ENCODE results near the gene NT5C1A.

The NT5C1A gene

DNA sequence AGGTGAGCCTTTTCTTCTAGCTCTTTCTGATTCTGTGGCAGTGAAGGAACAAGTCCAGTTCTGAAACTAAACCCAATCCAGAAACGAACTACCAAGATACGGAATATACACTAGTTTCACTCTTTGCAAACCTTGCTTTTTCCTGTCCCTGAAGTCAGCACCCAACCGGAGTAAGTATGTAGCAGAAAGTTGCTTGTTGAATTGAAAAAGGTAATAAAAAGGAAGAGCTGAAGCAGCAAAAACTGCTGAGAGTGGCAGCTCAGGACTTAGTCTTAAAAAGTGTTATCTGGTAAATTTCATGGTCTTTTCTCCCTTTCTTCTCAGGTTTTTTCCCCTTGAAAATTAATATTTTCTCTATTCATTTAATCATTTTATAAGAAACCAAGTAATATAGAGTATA lies 9.4 kb upstream of the NT5C1A start:
- no peak overlapping the region for H3K9ac ChIP-seq (ENCODE audit: low read depth in 1 of 2, low read length in 2 of 2)
- H3K27ac ChIP-seq (ENCODE audit: low read depth in 2 of 2, low read length in 2 of 2) = no peak overlapping the region
- H3K27me3 ChIP-seq (ENCODE audit: control insufficient read depth in 2 of 2, insufficient read depth in 2 of 2, low read length in 2 of 2) = peaks cover 12 to 36% of the 10 kb centered on the region in 2 donors
- H3K9me3 ChIP-seq (ENCODE audit: control insufficient read depth in 2 of 2, low read length in 2 of 2) = no peaks in the 10 kb centered on the region
- H3K36me3 ChIP-seq (ENCODE audit: control insufficient read depth in 2 of 2, insufficient read depth in 2 of 2, low read length in 2 of 2) = no peaks in the 10 kb centered on the region
- H3K4me1 ChIP-seq (ENCODE audit: control insufficient read depth in 2 of 2, insufficient read depth in 2 of 2, low read length in 2 of 2) = no peaks in the 10 kb centered on the region
- no peak overlapping the region for H3K4me3 ChIP-seq (ENCODE audit: low read length in 2 of 2)

- no peak overlapping the region for H3K9ac ChIP-seq (ENCODE audit: low read depth in 1 of 2, low read length in 2 of 2)
- no peaks in the 10 kb centered on the region for H3K9me3 ChIP-seq (ENCODE audit: control insufficient read depth in 2 of 2, low read length in 2 of 2)
- H3K27ac ChIP-seq (ENCODE audit: low read depth in 2 of 2, low read length in 2 of 2) = no peak overlapping the region
- H3K4me3 ChIP-seq (ENCODE audit: low read length in 2 of 2) = no peak overlapping the region
- no peaks in the 10 kb centered on the region for H3K36me3 ChIP-seq (ENCODE audit: control insufficient read depth in 2 of 2, insufficient read depth in 2 of 2, low read length in 2 of 2)
- peaks cover 11 to 36% of the 10 kb centered on the region in 2 donors for H3K27me3 ChIP-seq (ENCODE audit: control insufficient read depth in 2 of 2, insufficient read depth in 2 of 2, low read length in 2 of 2)
- no peaks in the 10 kb centered on the region for H3K4me1 ChIP-seq (ENCODE audit: control insufficient read depth in 2 of 2, insufficient read depth in 2 of 2, low read length in 2 of 2)
Measured at GRCh38 chr1:39680751-39681150, 8.8 kb upstream of the NT5C1A start.

- no peak overlapping the region for H3K27ac ChIP-seq (ENCODE audit: low read depth in 2 of 2, low read length in 2 of 2)
- peaks cover 11 to 31% of the 10 kb centered on the region in 2 donors for H3K27me3 ChIP-seq (ENCODE audit: control insufficient read depth in 2 of 2, insufficient read depth in 2 of 2, low read length in 2 of 2)
- no peak overlapping the region for H3K9ac ChIP-seq (ENCODE audit: low read depth in 1 of 2, low read length in 2 of 2)
Measured at GRCh38 chr1:39679821-39680220, 7.9 kb upstream of the NT5C1A start.

DNA sequence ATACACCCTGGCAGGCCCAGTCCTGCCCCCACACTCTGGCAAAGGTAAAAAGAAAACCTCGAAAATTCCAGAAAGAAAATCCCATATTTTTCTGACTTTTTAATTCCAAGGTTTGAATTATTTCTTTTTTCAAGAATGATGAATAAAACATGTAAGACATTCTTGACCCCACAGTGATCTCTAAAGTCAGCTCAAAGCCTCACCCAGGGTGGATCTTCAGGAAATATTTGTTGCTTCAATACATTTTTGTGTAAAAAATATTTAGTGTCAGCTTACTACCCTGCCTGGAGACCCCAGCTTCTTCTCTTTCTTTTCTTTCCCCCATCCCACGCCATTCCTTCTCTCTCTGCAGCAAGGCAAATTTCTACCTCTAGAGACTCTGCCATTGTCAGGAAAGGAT lies 7.0 kb upstream of the NT5C1A start:
- peaks cover 5 to 21% of the 10 kb centered on the region in 2 donors for H3K27me3 ChIP-seq (ENCODE audit: control insufficient read depth in 2 of 2, insufficient read depth in 2 of 2, low read length in 2 of 2)
- no peak overlapping the region for H3K27ac ChIP-seq (ENCODE audit: low read depth in 2 of 2, low read length in 2 of 2)
- H3K36me3 ChIP-seq (ENCODE audit: control insufficient read depth in 2 of 2, insufficient read depth in 2 of 2, low read length in 2 of 2) = no peaks in the 10 kb centered on the region
- H3K9ac ChIP-seq (ENCODE audit: low read depth in 1 of 2, low read length in 2 of 2) = no peak overlapping the region
- no peak overlapping the region for H3K4me3 ChIP-seq (ENCODE audit: low read length in 2 of 2)
- no peaks in the 10 kb centered on the region for H3K9me3 ChIP-seq (ENCODE audit: control insufficient read depth in 2 of 2, low read length in 2 of 2)
- H3K4me1 ChIP-seq (ENCODE audit: control insufficient read depth in 2 of 2, insufficient read depth in 2 of 2, low read length in 2 of 2) = no peaks in the 10 kb centered on the region

More at GRCh38 chr1:39679821-39680220, 7.9 kb upstream of the NT5C1A start:
- Histone ChIP-seq H3K4me3 (ENCODE audit: low read length in 2 of 2) (no peak overlapping the region), H3K4me1 (ENCODE audit: control insufficient read depth in 2 of 2, insufficient read depth in 2 of 2, low read length in 2 of 2) (no peaks in the 10 kb centered on the region), H3K9me3 (ENCODE audit: control insufficient read depth in 2 of 2, low read length in 2 of 2) (no peaks in the 10 kb centered on the region), H3K36me3 (ENCODE audit: control insufficient read depth in 2 of 2, insufficient read depth in 2 of 2, low read length in 2 of 2) (no peaks in the 10 kb centered on the region)

GRCh38 chr1:39677645-39678044 lies 5.7 kb upstream of the NT5C1A start:
- Histone ChIP-seq H3K9me3 (ENCODE audit: control insufficient read depth in 2 of 2, low read length in 2 of 2) (no peaks in the 10 kb centered on the region), H3K36me3 (ENCODE audit: control insufficient read depth in 2 of 2, insufficient read depth in 2 of 2, low read length in 2 of 2) (no peaks in the 10 kb centered on the region), H3K27ac (ENCODE audit: low read depth in 2 of 2, low read length in 2 of 2) (no peak overlapping the region), H3K9ac (ENCODE audit: low read depth in 1 of 2, low read length in 2 of 2) (no peak overlapping the region), H3K4me1 (ENCODE audit: control insufficient read depth in 2 of 2, insufficient read depth in 2 of 2, low read length in 2 of 2) (no peaks in the 10 kb centered on the region), H3K27me3 (ENCODE audit: control insufficient read depth in 2 of 2, insufficient read depth in 2 of 2, low read length in 2 of 2) (peaks cover 5 to 17% of the 10 kb centered on the region in 2 donors), H3K4me3 (ENCODE audit: low read length in 2 of 2) (no peak overlapping the region)

DNA sequence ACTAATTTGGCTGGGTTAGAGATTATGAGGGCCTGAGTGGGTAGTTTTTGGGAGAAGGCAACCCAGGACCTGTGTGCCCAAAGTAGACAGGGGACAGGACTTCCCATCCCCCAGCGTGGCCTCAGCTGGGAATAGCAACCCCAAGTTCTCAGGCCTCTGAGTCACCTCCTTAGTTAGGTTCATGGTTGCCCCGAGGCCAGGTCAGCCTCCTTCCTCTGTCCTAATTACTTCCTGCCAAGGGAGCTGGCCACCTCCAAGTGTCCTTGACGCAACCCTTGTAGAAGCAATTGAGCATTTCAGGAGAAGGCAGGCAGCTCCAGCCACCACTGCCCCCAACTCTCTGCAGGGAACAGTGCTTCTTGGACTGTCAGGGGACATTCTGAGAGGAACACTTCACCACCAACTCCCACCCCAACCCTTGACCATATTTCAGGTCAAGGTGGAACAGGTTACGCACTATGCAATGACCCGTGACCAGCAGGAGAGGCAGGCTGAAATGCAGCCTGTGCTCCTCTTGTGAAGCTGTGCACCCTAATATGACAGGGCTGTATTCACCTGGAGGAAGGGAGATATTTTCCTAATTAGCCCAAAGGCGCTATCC lies 5.1 kb upstream of the NT5C1A start:
- Histone ChIP-seq H3K4me3 (ENCODE audit: low read length in 2 of 2) (no peak overlapping the region), H3K27ac (ENCODE audit: low read depth in 2 of 2, low read length in 2 of 2) (no peak overlapping the region), H3K9ac (ENCODE audit: low read depth in 1 of 2, low read length in 2 of 2) (no peak overlapping the region)

DNA sequence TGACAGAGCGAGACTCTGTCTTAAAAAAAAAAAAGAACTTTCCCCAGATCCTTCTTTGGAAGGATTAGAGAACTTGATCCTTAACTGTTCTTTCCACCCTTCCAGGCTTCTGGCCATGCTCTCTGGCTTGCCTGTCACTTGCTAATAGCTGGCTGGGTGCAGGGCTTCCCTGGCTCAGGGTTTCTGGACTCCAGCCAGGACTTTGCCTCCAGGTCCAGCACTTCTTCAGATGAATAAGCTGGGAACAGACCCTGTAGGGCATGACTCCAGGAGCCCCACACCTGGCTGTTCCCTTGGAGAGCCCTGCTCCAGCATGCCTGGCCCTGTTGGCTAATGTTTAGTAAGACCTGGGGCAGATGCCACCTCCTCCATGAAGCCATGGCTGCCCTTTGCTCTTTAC lies 3.3 kb upstream of the NT5C1A start:
- Histone ChIP-seq H3K27me3 (ENCODE audit: control insufficient read depth in 2 of 2, insufficient read depth in 2 of 2, low read length in 2 of 2) (peaks cover 12 to 23% of the 10 kb centered on the region in 2 donors), H3K36me3 (ENCODE audit: control insufficient read depth in 2 of 2, insufficient read depth in 2 of 2, low read length in 2 of 2) (no peaks in the 10 kb centered on the region)

More for the DNA sequence above, 5.1 kb upstream of the NT5C1A start:
- no peaks in the 10 kb centered on the region for H3K9me3 ChIP-seq (ENCODE audit: control insufficient read depth in 2 of 2, low read length in 2 of 2)
- peaks cover 0 to 17% of the 10 kb centered on the region in 2 donors for H3K27me3 ChIP-seq (ENCODE audit: control insufficient read depth in 2 of 2, insufficient read depth in 2 of 2, low read length in 2 of 2)
- H3K36me3 ChIP-seq (ENCODE audit: control insufficient read depth in 2 of 2, insufficient read depth in 2 of 2, low read length in 2 of 2) = no peaks in the 10 kb centered on the region
- H3K4me1 ChIP-seq (ENCODE audit: control insufficient read depth in 2 of 2, insufficient read depth in 2 of 2, low read length in 2 of 2) = no peaks in the 10 kb centered on the region

GRCh38 chr1:39673215-39673614 lies 1.3 kb upstream of the NT5C1A start:
- no peak overlapping the region for H3K27ac ChIP-seq (ENCODE audit: low read depth in 2 of 2, low read length in 2 of 2)
- H3K27me3 ChIP-seq (ENCODE audit: control insufficient read depth in 2 of 2, insufficient read depth in 2 of 2, low read length in 2 of 2) = peaks cover 16 to 23% of the 10 kb centered on the region in 2 donors
- no peaks in the 10 kb centered on the region for H3K36me3 ChIP-seq (ENCODE audit: control insufficient read depth in 2 of 2, insufficient read depth in 2 of 2, low read length in 2 of 2)
- no peak overlapping the region for H3K9ac ChIP-seq (ENCODE audit: low read depth in 1 of 2, low read length in 2 of 2)
- H3K4me3 ChIP-seq (ENCODE audit: low read length in 2 of 2) = no peak overlapping the region
- H3K4me1 ChIP-seq (ENCODE audit: control insufficient read depth in 2 of 2, insufficient read depth in 2 of 2, low read length in 2 of 2) = no peaks in the 10 kb centered on the region
- no peaks in the 10 kb centered on the region for H3K9me3 ChIP-seq (ENCODE audit: control insufficient read depth in 2 of 2, low read length in 2 of 2)

More for the DNA sequence above, 3.3 kb upstream of the NT5C1A start:
- no peak overlapping the region for H3K4me3 ChIP-seq (ENCODE audit: low read length in 2 of 2)
- H3K9me3 ChIP-seq (ENCODE audit: control insufficient read depth in 2 of 2, low read length in 2 of 2) = no peaks in the 10 kb centered on the region
- no peaks in the 10 kb centered on the region for H3K4me1 ChIP-seq (ENCODE audit: control insufficient read depth in 2 of 2, insufficient read depth in 2 of 2, low read length in 2 of 2)
- H3K27ac ChIP-seq (ENCODE audit: low read depth in 2 of 2, low read length in 2 of 2) = no peak overlapping the region
- no peak overlapping the region for H3K9ac ChIP-seq (ENCODE audit: low read depth in 1 of 2, low read length in 2 of 2)

DNA sequence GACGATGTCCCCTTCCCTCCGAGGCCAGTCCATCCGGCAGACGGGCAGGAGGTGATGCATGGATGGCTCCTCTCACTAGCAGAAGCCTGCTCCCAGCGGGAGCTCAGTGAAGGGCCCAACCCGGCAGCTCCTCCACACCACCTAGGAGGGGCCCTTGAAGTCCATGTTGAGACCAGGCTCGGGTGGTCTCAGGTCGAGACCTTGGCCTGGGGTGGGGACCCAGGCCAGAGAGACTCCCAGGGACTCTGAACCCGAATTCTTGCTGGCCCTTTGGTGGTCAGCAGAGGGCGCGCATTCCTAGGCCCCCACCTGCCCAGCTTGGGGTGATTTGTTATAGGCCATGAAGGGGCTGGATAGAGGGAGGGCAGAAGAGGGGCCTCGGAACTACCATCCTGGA lies 642 bp upstream of the NT5C1A start:
- H3K36me3 ChIP-seq (ENCODE audit: control insufficient read depth in 2 of 2, insufficient read depth in 2 of 2, low read length in 2 of 2) = no peaks in the 10 kb centered on the region
- no peak overlapping the region for H3K9ac ChIP-seq (ENCODE audit: low read depth in 1 of 2, low read length in 2 of 2)
- no peaks in the 10 kb centered on the region for H3K9me3 ChIP-seq (ENCODE audit: control insufficient read depth in 2 of 2, low read length in 2 of 2)
- H3K4me3 ChIP-seq (ENCODE audit: low read length in 2 of 2) = no peak overlapping the region
- H3K27me3 ChIP-seq (ENCODE audit: control insufficient read depth in 2 of 2, insufficient read depth in 2 of 2, low read length in 2 of 2) = peaks cover 16 to 23% of the 10 kb centered on the region in 2 donors
- H3K4me1 ChIP-seq (ENCODE audit: control insufficient read depth in 2 of 2, insufficient read depth in 2 of 2, low read length in 2 of 2) = no peaks in the 10 kb centered on the region
- H3K27ac ChIP-seq (ENCODE audit: low read depth in 2 of 2, low read length in 2 of 2) = no peak overlapping the region

DNA sequence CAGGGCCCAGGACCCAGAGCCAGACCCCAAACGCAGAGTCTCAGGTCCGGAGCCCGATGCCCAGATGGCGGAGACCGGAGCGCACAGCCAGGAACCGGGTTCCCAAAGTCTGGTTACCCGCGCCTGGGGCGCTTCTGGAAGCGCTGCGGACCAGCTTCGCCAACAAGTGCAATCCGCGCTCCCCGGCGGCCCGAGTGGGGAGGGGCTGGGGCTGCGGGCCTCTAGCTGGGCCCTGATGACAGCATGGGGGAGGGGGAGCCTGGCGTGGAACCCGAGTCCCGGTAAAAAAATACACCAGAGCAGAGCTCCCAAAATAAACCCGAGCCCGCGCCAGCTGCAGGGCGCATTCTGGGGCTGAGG lies 494 bp downstream of the NT5C1A start:
- H3K4me1 ChIP-seq (ENCODE audit: control insufficient read depth in 2 of 2, insufficient read depth in 2 of 2, low read length in 2 of 2) = no peaks in the 10 kb centered on the region
- no peaks in the 10 kb centered on the region for H3K9me3 ChIP-seq (ENCODE audit: control insufficient read depth in 2 of 2, low read length in 2 of 2)
- H3K27me3 ChIP-seq (ENCODE audit: control insufficient read depth in 2 of 2, insufficient read depth in 2 of 2, low read length in 2 of 2) = peaks cover 16 to 23% of the 10 kb centered on the region in 2 donors
- peak overlapping the region in 1 of 2 donors; percentile 22 for H3K4me3 ChIP-seq (ENCODE audit: low read length in 2 of 2)
- H3K36me3 ChIP-seq (ENCODE audit: control insufficient read depth in 2 of 2, insufficient read depth in 2 of 2, low read length in 2 of 2) = no peaks in the 10 kb centered on the region
- no peak overlapping the region for H3K27ac ChIP-seq (ENCODE audit: low read depth in 2 of 2, low read length in 2 of 2)
- no peak overlapping the region for H3K9ac ChIP-seq (ENCODE audit: low read depth in 1 of 2, low read length in 2 of 2)

All from mucosa of rectum (tissue), 2 donors.